Measurements from ENCODE around the gene CRIM1.

CRIM1 gene

DNA sequence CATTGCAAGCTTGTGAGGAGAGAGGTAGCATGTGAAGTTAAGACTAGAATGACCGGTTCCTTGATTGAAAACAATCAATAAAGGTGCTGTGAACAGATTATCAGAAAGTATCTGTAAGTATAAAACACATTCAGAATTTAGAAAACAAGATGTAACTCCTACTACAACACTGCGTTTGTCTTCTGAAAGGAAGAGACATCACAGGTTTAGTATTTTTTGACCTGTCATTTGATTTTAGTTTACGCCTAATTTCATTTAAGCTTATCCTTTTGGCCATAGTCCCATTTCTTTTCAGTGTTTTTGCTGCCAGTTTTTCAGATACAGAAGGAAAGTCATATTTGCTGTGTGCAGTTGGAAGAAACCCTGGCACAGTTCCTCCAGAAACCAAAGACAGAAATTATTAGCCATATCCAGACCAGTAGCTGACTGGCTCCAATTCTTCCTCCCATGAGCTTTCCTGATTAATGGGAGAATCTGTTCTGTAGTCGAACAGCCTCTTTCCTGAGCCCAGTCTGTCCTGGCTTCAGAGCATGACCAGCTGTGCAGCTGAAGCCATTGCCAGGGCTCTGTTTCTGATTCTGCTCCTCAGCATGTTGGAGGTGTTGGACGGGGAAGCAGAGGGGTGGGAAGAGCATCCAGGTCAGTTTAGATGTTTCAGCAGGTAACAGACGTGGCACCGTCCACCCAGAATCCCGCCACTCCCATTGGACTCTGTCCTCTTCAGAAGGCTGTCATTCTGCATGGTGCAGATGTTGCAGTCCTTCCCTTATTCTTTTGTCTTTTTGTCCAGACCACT is 61.0 kb downstream of the CRIM1 start:
- DNase-seq: no peak
- no peaks in the 10 kb centered on the region for H3K36me3 ChIP-seq
- H3K9me3 ChIP-seq (ENCODE audit: severe bottlenecking): no peaks in the 10 kb centered on the region
- H3K27me3 ChIP-seq (ENCODE audit: insufficient read depth, low read depth, severe bottlenecking): no peaks in the 10 kb centered on the region
- no peak overlapping the region for H3K4me3 ChIP-seq (ENCODE audit: low read depth, low read length)
- no peak overlapping the region for H3K27ac ChIP-seq
- TF ChIP-seq, protein P1, sequence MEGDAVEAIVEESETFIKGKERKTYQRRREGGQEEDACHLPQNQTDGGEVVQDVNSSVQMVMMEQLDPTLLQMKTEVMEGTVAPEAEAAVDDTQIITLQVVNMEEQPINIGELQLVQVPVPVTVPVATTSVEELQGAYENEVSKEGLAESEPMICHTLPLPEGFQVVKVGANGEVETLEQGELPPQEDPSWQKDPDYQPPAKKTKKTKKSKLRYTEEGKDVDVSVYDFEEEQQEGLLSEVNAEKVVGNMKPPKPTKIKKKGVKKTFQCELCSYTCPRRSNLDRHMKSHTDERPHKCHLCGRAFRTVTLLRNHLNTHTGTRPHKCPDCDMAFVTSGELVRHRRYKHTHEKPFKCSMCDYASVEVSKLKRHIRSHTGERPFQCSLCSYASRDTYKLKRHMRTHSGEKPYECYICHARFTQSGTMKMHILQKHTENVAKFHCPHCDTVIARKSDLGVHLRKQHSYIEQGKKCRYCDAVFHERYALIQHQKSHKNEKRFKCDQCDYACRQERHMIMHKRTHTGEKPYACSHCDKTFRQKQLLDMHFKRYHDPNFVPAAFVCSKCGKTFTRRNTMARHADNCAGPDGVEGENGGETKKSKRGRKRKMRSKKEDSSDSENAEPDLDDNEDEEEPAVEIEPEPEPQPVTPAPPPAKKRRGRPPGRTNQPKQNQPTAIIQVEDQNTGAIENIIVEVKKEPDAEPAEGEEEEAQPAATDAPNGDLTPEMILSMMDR (IDR thresholded peaks at IDR 0.05; ENCODE audit: low read depth, low read length): no peak

DNA sequence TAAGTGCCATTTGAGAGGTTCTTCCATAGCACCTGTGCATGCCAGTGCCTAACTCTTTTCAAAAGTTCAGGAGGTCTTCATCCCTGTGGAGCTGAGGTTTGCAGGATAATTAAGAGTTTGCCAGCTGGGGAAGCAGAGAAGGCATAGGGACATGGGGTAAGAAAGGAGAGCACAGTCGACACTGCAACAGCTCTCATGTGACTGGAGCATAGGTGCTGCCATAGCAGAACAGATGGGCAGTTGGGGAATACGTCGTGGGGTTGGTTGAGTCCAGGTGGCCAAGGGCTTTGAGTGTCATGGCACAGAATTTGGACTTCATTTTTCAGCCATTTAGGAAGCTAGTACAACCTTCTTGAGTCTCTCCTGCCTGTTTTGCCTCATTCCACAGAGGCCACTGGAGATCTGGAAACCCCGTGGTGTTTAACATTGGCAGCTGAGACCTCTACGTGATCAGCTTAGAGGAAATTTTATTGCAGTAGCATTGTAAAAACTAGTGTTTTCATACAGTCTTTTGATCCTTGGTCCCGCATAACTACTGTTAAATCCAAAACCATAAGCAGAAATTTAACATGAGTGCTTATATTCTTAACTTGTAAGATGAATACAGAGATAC is 65.1 kb downstream of the CRIM1 start:
- H3K4me3 ChIP-seq (ENCODE audit: low read depth, low read length): no peak overlapping the region
- H3K36me3 ChIP-seq: no peaks in the 10 kb centered on the region
- no peaks in the 10 kb centered on the region for H3K9me3 ChIP-seq (ENCODE audit: severe bottlenecking)
- DNase-seq: no peak
- H3K27ac ChIP-seq: no peak overlapping the region
- H3K27me3 ChIP-seq (ENCODE audit: insufficient read depth, low read depth, severe bottlenecking): no peaks in the 10 kb centered on the region
- TF ChIP-seq, protein P1 (IDR thresholded peaks at IDR 0.05; ENCODE audit: low read depth, low read length): no peak

DNA sequence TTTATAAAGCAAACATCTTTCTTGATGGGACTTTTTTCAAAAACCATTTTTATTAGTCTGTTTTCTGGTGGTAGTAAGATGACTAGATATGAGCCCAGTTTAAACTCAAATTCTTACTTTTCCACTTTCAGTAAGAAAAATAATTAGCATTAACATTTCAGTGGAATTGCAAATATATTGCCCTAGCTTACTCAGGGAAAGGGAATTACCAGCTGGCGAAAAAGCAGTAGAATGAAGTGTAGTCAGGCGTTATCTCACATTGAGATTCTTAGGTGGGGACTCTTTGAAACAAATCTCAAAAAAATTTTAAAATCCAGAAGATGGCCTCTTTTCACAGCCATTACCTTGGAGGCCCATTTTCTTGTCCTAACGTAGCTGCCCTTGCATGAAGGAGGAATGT is 65.8 kb downstream of the CRIM1 start:
- Histone ChIP-seq H3K27ac (no peak overlapping the region), H3K9me3 (ENCODE audit: severe bottlenecking) (no peaks in the 10 kb centered on the region), H3K36me3 (no peaks in the 10 kb centered on the region), H3K27me3 (ENCODE audit: insufficient read depth, low read depth, severe bottlenecking) (no peaks in the 10 kb centered on the region), H3K4me3 (ENCODE audit: low read depth, low read length) (no peak overlapping the region)
- DNase-seq: no peak
- TF ChIP-seq, protein P1 (IDR thresholded peaks at IDR 0.05; ENCODE audit: low read depth, low read length): no peak

DNA sequence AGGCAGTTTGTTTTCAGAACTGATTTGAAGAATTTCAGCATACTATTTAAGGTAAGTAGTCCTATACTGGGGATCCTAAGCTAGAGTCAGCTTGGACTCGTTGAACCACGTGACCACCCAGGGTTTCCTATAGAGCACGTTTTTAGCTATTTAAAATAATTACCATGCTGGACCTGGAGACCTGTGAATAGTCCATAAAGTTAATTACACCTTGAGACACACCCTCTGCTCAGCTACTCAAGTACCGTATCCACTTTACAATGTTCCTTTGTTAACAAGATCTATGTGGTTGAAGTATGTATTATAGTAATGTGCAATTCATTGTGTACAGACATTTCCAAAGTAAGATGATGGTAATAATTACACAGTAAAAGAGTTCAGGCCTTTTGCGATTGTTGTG is 67.6 kb downstream of the CRIM1 start:
- no peaks in the 10 kb centered on the region for H3K9me3 ChIP-seq (ENCODE audit: severe bottlenecking)
- H3K4me3 ChIP-seq (ENCODE audit: low read depth, low read length): no peak overlapping the region
- DNase-seq: no peak
- H3K36me3 ChIP-seq: no peaks in the 10 kb centered on the region
- TF ChIP-seq, protein P1 (IDR thresholded peaks at IDR 0.05; ENCODE audit: low read depth, low read length): no peak
- H3K27ac ChIP-seq: no peak overlapping the region
- no peaks in the 10 kb centered on the region for H3K27me3 ChIP-seq (ENCODE audit: insufficient read depth, low read depth, severe bottlenecking)

DNA sequence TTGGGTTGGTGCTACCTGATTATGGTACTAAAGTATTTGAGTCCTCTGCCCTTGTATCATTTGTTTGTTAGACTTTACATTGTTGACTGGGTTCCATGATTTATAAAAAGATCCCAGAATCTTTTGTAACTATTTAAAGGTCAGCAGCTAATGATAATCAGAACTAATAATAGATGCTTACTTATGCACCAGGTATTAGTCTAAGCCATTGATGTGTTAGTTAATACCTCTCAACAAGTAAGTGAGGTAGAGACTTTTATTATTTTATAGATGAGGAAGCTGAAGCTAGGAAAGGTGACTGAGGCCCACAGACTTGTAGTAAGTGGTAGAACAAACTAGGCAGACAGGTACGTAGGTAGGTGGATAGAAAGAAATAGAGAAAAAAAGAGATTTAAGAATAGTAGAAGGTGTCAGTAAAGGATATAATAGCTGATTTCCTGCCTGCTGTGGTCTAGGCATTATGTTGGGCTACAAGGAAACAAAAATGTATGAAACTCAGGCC is 68.1 kb downstream of the CRIM1 start:
- TF ChIP-seq, protein P1 (IDR thresholded peaks at IDR 0.05; ENCODE audit: low read depth, low read length): no peak
- no peaks in the 10 kb centered on the region for H3K36me3 ChIP-seq
- no peak overlapping the region for H3K4me3 ChIP-seq (ENCODE audit: low read depth, low read length)
- no peak overlapping the region for H3K27ac ChIP-seq
- no peaks in the 10 kb centered on the region for H3K27me3 ChIP-seq (ENCODE audit: insufficient read depth, low read depth, severe bottlenecking)
- H3K9me3 ChIP-seq (ENCODE audit: severe bottlenecking): no peaks in the 10 kb centered on the region
- DNase-seq: no peak
